A673 (cell line): Measurements from ENCODE around the gene MAP2. TPM values are rescaled to one million over a fixed set of nuclear protein-coding genes. Genes with fewer than 3 reads are reported as not detected.

Experiments
- BruUV-seq: library from RNA; stranded (reverse); fragments of 400-500 nt; replicated peaks from 2 replicates; lab custom pipeline; 2021; lab: Mats Ljungman, UMichigan
- CTCF ChIA-PET: fragments of 300-600 bp; sonication (Branson Sonifier 250); formaldehyde crosslinking; loops from one replicate; lab custom pipeline; 2022; ENCODE audit warnings: antibody characterized with exemption; lab: Charles Lee
- POLR2A ChIA-PET: fragments of 300-600 bp; sonication (Branson Sonifier 250); formaldehyde crosslinking; loops from one replicate; lab custom pipeline; 2022; ENCODE audit warnings: antibody characterized with exemption; ENCODE audit not compliant: low non-redundant PET; lab: Charles Lee
- DNase-seq: peaks from one replicate; pipeline ENCODE4 v3.0.0-alpha.2; 2015; ENCODE audit warnings: low spot score
- H3K27ac ChIP-seq: fragments of 200-600 bp; sonication (generic); 2 replicates; pipeline ENCODE4 v1.5.1; 2016; ENCODE audit warnings: mixed run types, low read depth, mild to moderate bottlenecking, mixed read lengths, antibody characterized with exemption, low read length; ENCODE audit not compliant: poor library complexity, severe bottlenecking
- H3K27me3 ChIP-seq: fragments of 200-600 bp; sonication (generic); replicated peaks from 2 replicates; pipeline ENCODE4 v1.6.1; 2017; ENCODE audit warnings: mixed run types, low read depth, mild to moderate bottlenecking, mixed read lengths, antibody characterized with exemption, low read length; ENCODE audit not compliant: insufficient read depth, poor library complexity
- H3K36me3 ChIP-seq: fragments of 200-600 bp; sonication (generic); 2 replicates; pipeline ENCODE4 v1.6.1; 2016; ENCODE audit warnings: mixed run types, mild to moderate bottlenecking, mixed read lengths, antibody characterized with exemption, low read length; ENCODE audit not compliant: insufficient read depth, poor library complexity, severe bottlenecking
- H3K4me1 ChIP-seq: fragments of 200-600 bp; sonication (generic); 2 replicates; pipeline ENCODE4 v1.6.1; 2017; ENCODE audit warnings: mixed run types, mild to moderate bottlenecking, mixed read lengths, antibody characterized with exemption, low read length; ENCODE audit not compliant: insufficient read depth, poor library complexity, severe bottlenecking
- H3K4me3 ChIP-seq: fragments of 200-600 bp; sonication (generic); 2 replicates; pipeline ENCODE4 v1.5.1; 2016; ENCODE audit warnings: low read depth, mixed run types, mild to moderate bottlenecking, mixed read lengths, low read length; ENCODE audit not compliant: poor library complexity, severe bottlenecking
- H3K9me3 ChIP-seq: fragments of 200-600 bp; sonication (generic); 2 replicates; pipeline ENCODE4 v1.6.1; 2016; ENCODE audit warnings: mixed run types, low read depth, mild to moderate bottlenecking, mixed read lengths, antibody characterized with exemption, low read length; ENCODE audit not compliant: poor library complexity, severe bottlenecking
- CTCF ChIP-seq: fragments of 300-800, 200-600 bp; sonication (generic); conservative IDR thresholded peaks from 2 replicates; pipeline ENCODE4 v1.5.1; 2017; ENCODE audit warnings: low read depth, mild to moderate bottlenecking, antibody characterized with exemption, low read length, moderate library complexity, mixed read lengths
- EZH2 ChIP-seq: fragments of 200-600 bp; sonication (generic); IDR thresholded peaks from 2 replicates; pipeline ENCODE4 v1.6.1; 2017; ENCODE audit warnings: borderline replicate concordance, low read depth, mild to moderate bottlenecking, mixed read lengths, antibody characterized with exemption, low read length; ENCODE audit not compliant: poor library complexity, severe bottlenecking
- intact Hi-C: fragments of 100-400 bp; cut with micrococcal nuclease; formaldehyde crosslinking; loops from one replicate; pipeline ENCODE4 v1.10.0; 2022; ENCODE audit not compliant: unreplicated experiment
- total RNA-seq: library from RNA; stranded (reverse); gene quantifications from 2 replicates; pipeline ENCODE4 v1.2.3, GENCODE V29; 2021

Gene MAP2
- total RNA-seq, 1 experiment from 2014 or later, result 1.7 TPM

DNA sequence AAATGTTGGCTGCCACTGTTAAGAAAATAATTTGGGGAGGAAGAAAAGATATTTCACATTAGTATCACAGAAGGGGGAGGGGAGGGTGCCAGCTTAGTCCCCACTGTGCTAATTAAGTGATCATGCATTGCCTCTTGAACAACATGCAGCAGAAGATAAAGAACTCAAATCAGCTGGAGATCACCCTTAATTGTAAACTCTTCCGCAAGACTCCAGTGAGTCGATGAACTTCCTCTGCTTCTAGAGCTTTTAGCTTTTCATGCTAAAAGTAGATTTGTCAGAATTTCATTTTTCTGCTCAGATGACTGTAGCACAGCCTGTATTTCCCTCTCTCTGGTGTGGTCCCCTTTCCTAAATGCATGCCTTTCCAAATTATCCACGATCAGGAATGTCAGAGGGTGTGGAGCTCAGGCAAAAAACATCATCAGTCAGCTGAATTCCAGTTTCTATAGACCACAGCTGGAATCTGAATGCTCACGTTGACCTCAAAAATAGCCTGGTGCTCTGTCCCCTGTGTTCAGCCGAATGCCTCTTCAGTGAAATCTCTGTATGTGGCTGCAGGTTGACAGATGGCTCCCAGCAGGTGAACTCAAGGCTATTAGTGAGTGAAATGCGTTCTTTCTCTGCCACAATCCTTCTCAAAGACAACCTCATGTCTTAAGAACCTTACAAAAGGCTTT, 191.0 kb downstream of the MAP2 start:
- DNase-seq, result peak; percentile 62
- H3K27ac ChIP-seq, result no peak overlapping the region
- POLR2A ChIA-PET, result interaction anchor here (0.7 kb wide), 1 partner anchor 10 kb away, joined by 3 read pairs; no protein-coding TSS in a partner anchor
- H3K4me1 ChIP-seq, result peaks cover 20% of the 10 kb centered on the region
- H3K4me3 ChIP-seq, result no peak overlapping the region
- H3K9me3 ChIP-seq, result no peaks in the 10 kb centered on the region
- intact Hi-C loops, result no loop called here
- CTCF ChIA-PET, result no interaction called here
- H3K36me3 ChIP-seq, result no peaks in the 10 kb centered on the region
- TF ChIP-seq CTCF, result no peak
- TF ChIP-seq EZH2, result no peak
- H3K27me3 ChIP-seq, result no peaks in the 10 kb centered on the region
- BruUV-seq, result no TSS peak

DNA sequence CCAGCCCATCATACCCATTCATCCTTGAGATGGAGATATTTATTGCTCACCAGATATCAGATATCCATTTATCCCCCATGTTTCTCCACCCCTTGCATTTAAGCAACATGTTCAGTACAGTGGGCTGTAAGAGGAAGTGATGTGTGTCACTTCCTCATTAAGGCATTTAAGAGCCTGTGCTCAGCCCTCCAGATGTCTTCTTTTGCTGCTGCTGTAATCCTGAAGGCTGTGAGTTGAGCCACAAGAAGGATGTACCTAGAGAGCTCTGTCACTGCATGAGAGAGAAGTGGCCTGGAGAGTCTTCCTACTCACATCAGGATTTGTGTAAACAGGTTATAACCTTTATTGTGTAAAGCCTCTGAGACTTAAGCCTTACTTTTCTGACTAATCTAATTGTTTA, 195.9 kb downstream of the MAP2 start:
- BruUV-seq, result no TSS peak
- Histone ChIP-seq H3K4me3 (no peak overlapping the region), H3K4me1 (peaks cover 10% of the 10 kb centered on the region), H3K27ac (no peak overlapping the region), H3K27me3 (no peaks in the 10 kb centered on the region), H3K9me3 (no peaks in the 10 kb centered on the region), H3K36me3 (no peaks in the 10 kb centered on the region)
- TF ChIP-seq EZH2 (no peak), CTCF (no peak)
- ChIA-PET POLR2A (no interaction called here), CTCF (no interaction called here)
- intact Hi-C loops, result no loop called here
- DNase-seq, result peak; percentile 67

DNA sequence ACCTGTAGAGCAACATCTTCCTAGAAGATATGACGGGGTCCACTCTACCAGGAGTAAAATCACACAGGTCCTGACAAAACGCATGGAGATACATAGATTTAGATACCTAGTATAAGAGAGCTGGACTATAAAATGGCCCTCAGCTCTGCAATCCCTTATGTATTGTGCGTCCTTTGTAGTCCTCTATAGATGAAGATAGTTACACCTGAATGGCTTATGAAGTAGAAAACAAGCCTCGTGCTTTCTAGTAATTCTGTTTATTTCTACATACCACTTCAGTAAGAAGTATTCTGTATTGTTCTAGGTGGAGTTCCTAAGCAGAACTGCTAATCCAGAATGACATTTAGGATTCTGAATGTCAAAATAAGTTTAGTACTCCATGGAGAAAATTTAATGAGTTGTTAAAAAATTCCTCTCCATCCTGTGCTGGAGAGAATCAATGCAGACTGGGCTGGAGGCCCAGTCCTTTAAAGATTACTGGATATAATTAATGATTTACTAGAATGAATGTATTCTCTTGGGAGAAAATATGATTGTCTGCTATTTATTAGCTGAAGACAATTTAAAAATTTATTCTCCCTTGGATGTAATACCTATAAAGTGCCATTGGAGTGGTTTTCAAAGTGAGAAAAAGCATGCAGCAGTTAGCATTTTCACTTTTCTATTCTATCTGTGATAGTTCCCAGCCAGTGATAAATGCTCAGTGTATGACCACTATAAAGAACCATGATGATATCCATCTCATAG, 200.5 kb downstream of the MAP2 start:
- Histone ChIP-seq H3K9me3 (no peaks in the 10 kb centered on the region), H3K27ac (no peak overlapping the region), H3K4me3 (no peak overlapping the region), H3K36me3 (no peaks in the 10 kb centered on the region), H3K27me3 (no peaks in the 10 kb centered on the region), H3K4me1 (peaks cover 6% of the 10 kb centered on the region)
- no peak for TF ChIP-seq CTCF
- no peak for TF ChIP-seq EZH2
- ChIA-PET CTCF (no interaction called here), POLR2A (interaction anchor here (0.9 kb wide), 1 partner anchor 9 kb away, joined by 3 read pairs; no protein-coding TSS in a partner anchor)
- DNase-seq, result no peak
- intact Hi-C loops, result no loop called here
- BruUV-seq, result no TSS peak
